Type B pancreatic cell (in vitro differentiated cells): Measurements from ENCODE around the gene EIF2S2. TPM values are rescaled to one million over a fixed set of nuclear protein-coding genes. Genes with fewer than 3 reads are reported as not detected.

ENCODE experiments used
- DNase-seq: peaks from one replicate; pipeline ENCODE4 v3.0.0; 2021; ENCODE audit warnings: mixed read lengths; ENCODE audit not compliant: unreplicated experiment; ENCODE audit errors: extremely low spot score
- H3K27ac Mint-ChIP-seq: 2 replicates; pipeline ENCODE4 v1.8.0; 2021; ENCODE audit warnings: mild to moderate bottlenecking, mixed read lengths
- H3K27me3 Mint-ChIP-seq: 2 replicates; pipeline ENCODE4 v1.8.0; 2021; ENCODE audit warnings: mixed read lengths
- H3K36me3 Mint-ChIP-seq: 2 replicates; pipeline ENCODE4 v1.8.0; 2021; ENCODE audit warnings: mixed read lengths
- H3K4me1 Mint-ChIP-seq: one replicate; pipeline ENCODE4 v1.8.0; 2021; ENCODE audit warnings: mixed read lengths; ENCODE audit not compliant: unreplicated experiment
- H3K4me3 Mint-ChIP-seq: 2 replicates; pipeline ENCODE4 v1.8.0; 2021; ENCODE audit warnings: mild to moderate bottlenecking, mixed read lengths
- H3K9me3 Mint-ChIP-seq: 2 replicates; pipeline ENCODE4 v1.8.0; 2021; ENCODE audit warnings: mixed read lengths
- total RNA-seq: library from RNA; stranded (reverse); gene quantifications from 2 replicates; pipeline ENCODE4 v1.2.1, GENCODE V29; 2021; ENCODE audit warnings: low replicate concordance
- TF ChIP-seq, protein P1 (sequence below): fragments of 200-600 bp; sonication (generic); conservative IDR thresholded peaks from 2 replicates; pipeline ENCODE4 v1.5.0; 2021; ENCODE audit warnings: antibody characterized with exemption, mild to moderate bottlenecking

The EIF2S2 gene
- total RNA-seq, 1 donor from 2014 or later, result 87.8 TPM

DNA sequence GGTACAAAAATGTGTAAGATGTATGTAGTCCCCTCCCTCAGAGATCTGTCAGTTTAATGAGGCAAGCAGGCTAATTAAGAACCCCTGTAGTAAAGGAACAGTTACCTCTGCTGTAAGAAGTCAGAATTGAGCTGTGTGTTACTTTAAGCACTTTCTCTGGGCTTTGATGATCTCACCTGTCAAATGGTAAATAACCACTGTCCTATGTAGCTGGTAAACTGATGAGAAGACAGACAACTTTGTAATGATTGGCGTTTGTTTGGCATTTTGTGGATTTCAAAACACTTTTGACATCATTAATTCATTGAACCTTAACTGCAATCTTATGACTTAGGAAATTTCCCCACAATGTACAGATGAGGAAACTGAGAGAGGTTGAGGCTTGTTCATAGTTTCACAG lies 62.7 kb downstream of the EIF2S2 start:
- Mint-ChIP-seq H3K4me3 (no peak overlapping the region), H3K27me3 (no peaks in the 10 kb centered on the region), H3K36me3 (no peaks in the 10 kb centered on the region), H3K27ac (no peak overlapping the region), H3K4me1 (peaks cover 55% of the 10 kb centered on the region), H3K9me3 (no peaks in the 10 kb centered on the region)
- TF ChIP-seq, protein P1, sequence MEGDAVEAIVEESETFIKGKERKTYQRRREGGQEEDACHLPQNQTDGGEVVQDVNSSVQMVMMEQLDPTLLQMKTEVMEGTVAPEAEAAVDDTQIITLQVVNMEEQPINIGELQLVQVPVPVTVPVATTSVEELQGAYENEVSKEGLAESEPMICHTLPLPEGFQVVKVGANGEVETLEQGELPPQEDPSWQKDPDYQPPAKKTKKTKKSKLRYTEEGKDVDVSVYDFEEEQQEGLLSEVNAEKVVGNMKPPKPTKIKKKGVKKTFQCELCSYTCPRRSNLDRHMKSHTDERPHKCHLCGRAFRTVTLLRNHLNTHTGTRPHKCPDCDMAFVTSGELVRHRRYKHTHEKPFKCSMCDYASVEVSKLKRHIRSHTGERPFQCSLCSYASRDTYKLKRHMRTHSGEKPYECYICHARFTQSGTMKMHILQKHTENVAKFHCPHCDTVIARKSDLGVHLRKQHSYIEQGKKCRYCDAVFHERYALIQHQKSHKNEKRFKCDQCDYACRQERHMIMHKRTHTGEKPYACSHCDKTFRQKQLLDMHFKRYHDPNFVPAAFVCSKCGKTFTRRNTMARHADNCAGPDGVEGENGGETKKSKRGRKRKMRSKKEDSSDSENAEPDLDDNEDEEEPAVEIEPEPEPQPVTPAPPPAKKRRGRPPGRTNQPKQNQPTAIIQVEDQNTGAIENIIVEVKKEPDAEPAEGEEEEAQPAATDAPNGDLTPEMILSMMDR, result no peak
- no peak for DNase-seq

GRCh38 chr20:34047917-34048316 lies 64.1 kb downstream of the EIF2S2 start:
- no peaks in the 10 kb centered on the region for H3K9me3 Mint-ChIP-seq
- H3K4me1 Mint-ChIP-seq, result peaks cover 54% of the 10 kb centered on the region
- H3K4me3 Mint-ChIP-seq, result no peak overlapping the region
- no peak overlapping the region for H3K27ac Mint-ChIP-seq
- H3K27me3 Mint-ChIP-seq, result no peaks in the 10 kb centered on the region
- TF ChIP-seq, protein P1, result no peak
- peaks cover 4% of the 10 kb centered on the region for H3K36me3 Mint-ChIP-seq
- DNase-seq, result no peak

DNA sequence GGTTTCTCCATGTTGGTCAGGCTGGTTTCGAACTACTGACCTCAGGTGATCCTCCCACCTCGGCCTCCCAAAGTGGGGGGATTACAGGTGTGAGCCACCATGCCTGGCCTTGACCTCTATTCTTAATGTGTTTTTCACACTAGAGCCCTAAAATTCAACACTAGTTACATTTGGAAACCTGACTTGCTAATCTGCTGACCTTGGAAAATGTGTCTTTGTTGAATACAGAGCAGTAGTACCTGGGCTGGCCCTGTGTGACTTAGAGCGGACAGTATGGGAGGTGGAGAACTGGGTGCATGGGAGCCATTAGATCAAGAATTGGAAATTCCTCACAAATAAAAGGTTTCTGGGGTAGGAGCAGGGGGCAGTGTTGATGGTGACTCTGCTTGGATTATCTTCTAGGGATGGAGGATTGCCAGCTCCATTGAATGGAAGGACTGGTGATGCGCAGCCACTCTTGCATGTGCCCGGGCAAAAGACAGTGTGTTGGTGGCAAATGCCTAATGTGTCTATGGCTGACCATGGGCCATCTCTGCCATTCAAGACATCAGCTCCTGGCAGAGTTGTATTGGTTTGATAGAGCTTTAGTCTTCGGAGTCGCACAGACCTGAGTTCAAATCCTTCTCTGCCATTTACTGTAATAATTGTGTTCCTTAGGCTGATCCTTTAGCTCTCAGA lies 64.9 kb downstream of the EIF2S2 start:
- H3K4me1 Mint-ChIP-seq, result peaks cover 54% of the 10 kb centered on the region
- no peaks in the 10 kb centered on the region for H3K27me3 Mint-ChIP-seq
- no peak overlapping the region for H3K27ac Mint-ChIP-seq

DNA sequence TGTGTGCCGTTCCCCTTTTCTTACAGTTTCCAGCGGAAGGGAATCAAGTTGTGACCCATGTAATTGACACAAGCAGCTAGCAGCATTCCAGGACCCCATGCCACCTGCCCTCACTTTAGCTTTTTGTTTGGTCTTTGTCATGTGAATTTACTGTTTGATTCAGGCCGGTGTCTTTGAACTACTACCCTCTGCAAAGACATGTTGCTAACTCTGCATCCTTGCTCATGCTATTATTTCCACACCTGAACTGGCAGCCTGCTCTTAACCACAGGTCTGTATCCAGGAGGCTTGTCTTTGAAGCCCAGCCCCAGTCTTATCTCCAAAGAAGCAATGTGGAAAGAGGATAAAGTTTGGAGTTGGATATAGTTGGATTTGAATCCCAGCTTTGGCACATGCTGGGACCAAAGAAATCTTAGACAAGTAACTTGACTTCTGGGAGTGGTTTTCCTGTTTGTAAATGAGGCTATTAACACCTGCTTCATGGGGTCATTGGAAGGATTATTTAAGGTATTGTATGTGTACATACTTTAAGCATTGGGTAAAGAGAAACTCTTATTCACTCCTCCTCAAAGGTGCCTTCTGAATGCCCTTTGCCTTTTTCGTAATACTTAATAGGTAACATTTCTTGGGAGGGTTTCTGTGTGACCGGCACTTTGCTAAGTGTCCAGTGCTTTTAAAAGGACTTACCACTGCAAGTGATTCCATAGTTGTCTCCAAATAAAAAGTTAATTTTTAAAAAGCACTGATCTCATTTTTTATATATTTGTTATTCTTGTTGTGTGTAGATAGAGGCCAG lies 65.9 kb downstream of the EIF2S2 start:
- no peak overlapping the region for H3K4me3 Mint-ChIP-seq
- peaks cover 4% of the 10 kb centered on the region for H3K36me3 Mint-ChIP-seq
- H3K4me1 Mint-ChIP-seq, result peaks cover 54% of the 10 kb centered on the region
- no peaks in the 10 kb centered on the region for H3K27me3 Mint-ChIP-seq
- no peak for DNase-seq
- peak overlapping the region; percentile 59 for H3K27ac Mint-ChIP-seq
- H3K9me3 Mint-ChIP-seq, result no peaks in the 10 kb centered on the region
- TF ChIP-seq, protein P1, result no peak

More for the DNA sequence above, 64.9 kb downstream of the EIF2S2 start:
- Mint-ChIP-seq H3K4me3 (no peak overlapping the region), H3K36me3 (peaks cover 4% of the 10 kb centered on the region), H3K9me3 (no peaks in the 10 kb centered on the region)
- TF ChIP-seq, protein P1, result no peak
- no peak for DNase-seq

DNA sequence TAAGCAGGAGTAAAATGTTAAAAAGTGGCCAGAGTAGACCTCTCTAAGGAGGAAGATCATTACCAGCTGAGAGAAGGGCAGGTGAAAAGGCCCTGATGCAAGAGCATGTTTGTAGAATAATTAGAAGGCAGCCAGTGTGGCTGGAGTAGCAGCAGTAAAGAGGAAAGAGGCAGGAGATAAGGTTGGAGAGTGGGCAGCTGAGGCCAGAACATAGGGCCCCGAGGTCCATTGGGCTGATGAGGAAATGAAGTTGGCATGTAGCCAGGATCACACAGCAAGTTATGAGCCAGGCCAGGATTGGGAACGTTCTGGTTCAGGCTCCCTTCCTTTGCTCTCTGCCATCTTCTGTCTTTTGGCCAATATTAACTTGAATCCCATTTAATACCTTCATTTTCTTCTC lies 66.7 kb downstream of the EIF2S2 start:
- Mint-ChIP-seq H3K27ac (no peak overlapping the region), H3K4me1 (peaks cover 55% of the 10 kb centered on the region)
- no peak for DNase-seq

More for the DNA sequence above, 66.7 kb downstream of the EIF2S2 start:
- Mint-ChIP-seq H3K9me3 (no peaks in the 10 kb centered on the region), H3K27me3 (no peaks in the 10 kb centered on the region), H3K4me3 (no peak overlapping the region), H3K36me3 (peaks cover 4% of the 10 kb centered on the region)
- TF ChIP-seq, protein P1, result no peak
